PC-9 (cell line): ENCODE results near the gene HSPA1L. TPM values are rescaled to one million over a fixed set of nuclear protein-coding genes. Genes with fewer than 3 reads are reported as not detected.
A peak's percentile ranks its signal among the peaks of the same experiment; 100 is the strongest.

Source experiments
- BruUV-seq: library from RNA; stranded (reverse); fragments of 400-500 nt; replicated peaks from 2 replicates; lab custom pipeline; 2021; lab: Mats Ljungman, UMichigan
- CTCF ChIA-PET: fragments of 300-600 bp; sonication (Branson Sonifier 250); formaldehyde crosslinking; loops from one replicate; lab custom pipeline; 2022; ENCODE audit warnings: antibody characterized with exemption; lab: Charles Lee
- POLR2A ChIA-PET: fragments of 300-600 bp; sonication (Branson Sonifier 250); formaldehyde crosslinking; loops from one replicate; lab custom pipeline; 2022; ENCODE audit warnings: antibody characterized with exemption; ENCODE audit not compliant: unreplicated experiment; lab: Charles Lee
- DNase-seq, 2 experiments: peaks; one replicate each; pipeline versions ENCODE4 v3.0.0 to v3.0.0-alpha.2; 2015 to 2022; ENCODE audit warnings: mixed read lengths in 1 of 2
- H2AFZ ChIP-seq: fragments of 200-600 bp; sonication (generic); 2 replicates; pipeline ENCODE4 v1.8.1; 2017; ENCODE audit warnings: antibody characterized with exemption
- H3F3A ChIP-seq: fragments of 200-600 bp; sonication (generic); 2 replicates; pipeline ENCODE4 v1.8.1; 2017; ENCODE audit warnings: antibody characterized with exemption, mild to moderate bottlenecking, low read depth; ENCODE audit not compliant: insufficient read depth
- H3K27ac ChIP-seq: fragments of 200-600 bp; sonication (generic); 2 replicates; pipeline ENCODE4 v1.6.1; 2016; ENCODE audit warnings: mixed run types
- H3K27me3 ChIP-seq: fragments of 200-600 bp; sonication (generic); 2 replicates; pipeline ENCODE4 v1.6.1; 2016; ENCODE audit warnings: low read depth, mixed run types; ENCODE audit not compliant: insufficient read depth
- H3K36me3 ChIP-seq: fragments of 200-600 bp; sonication (generic); 2 replicates; pipeline ENCODE4 v1.6.1; 2016; ENCODE audit warnings: low read depth, mixed run types
- H3K4me1 ChIP-seq: fragments of 200-600 bp; sonication (generic); replicated peaks from 2 replicates; pipeline ENCODE4 v1.6.1; 2016; ENCODE audit warnings: mixed run types; ENCODE audit not compliant: insufficient read depth
- H3K4me2 ChIP-seq: fragments of 200-600 bp; sonication (generic); 2 replicates; pipeline ENCODE4 v1.6.1; 2017; ENCODE audit warnings: mixed run types
- H3K4me3 ChIP-seq: fragments of 200-600 bp; sonication (generic); 2 replicates; pipeline ENCODE4 v1.6.1; 2016; ENCODE audit warnings: mixed run types
- H3K79me2 ChIP-seq: fragments of 200-600 bp; sonication (generic); 2 replicates; pipeline ENCODE4 v1.6.1; 2017; ENCODE audit warnings: low read depth, mixed run types
- H3K9me2 ChIP-seq: fragments of 200-600 bp; sonication (generic); 2 replicates; pipeline ENCODE4 v1.8.1; 2017; ENCODE audit warnings: mild to moderate bottlenecking; ENCODE audit not compliant: insufficient read depth
- H3K9me3 ChIP-seq: fragments of 200-600 bp; sonication (generic); 2 replicates; pipeline ENCODE4 v1.8.1; 2016; ENCODE audit warnings: low read depth; ENCODE audit not compliant: insufficient read depth
- H4K20me1 ChIP-seq: fragments of 200-600 bp; sonication (generic); 2 replicates; pipeline ENCODE4 v1.8.1; 2017; ENCODE audit not compliant: insufficient read depth
- CTCF ChIP-seq: fragments of 200-600 bp; sonication (generic); conservative IDR thresholded peaks from 2 replicates; pipeline ENCODE4 v1.6.1; 2017; ENCODE audit warnings: mixed run types, antibody characterized with exemption, mild to moderate bottlenecking, moderate library complexity
- EZH2 ChIP-seq: fragments of 200-600 bp; sonication (generic); IDR thresholded peaks from 2 replicates; pipeline ENCODE4 v1.8.0; 2017; ENCODE audit warnings: antibody characterized with exemption, low read depth
- intact Hi-C: fragments of 100-400 bp; cut with micrococcal nuclease; formaldehyde crosslinking; loops from one replicate; pipeline ENCODE4 v1.10.0; 2022; ENCODE audit not compliant: unreplicated experiment
- total RNA-seq: library from RNA; stranded (reverse); gene quantifications from 2 replicates; pipeline ENCODE4 v1.2.3, GENCODE V29; 2021

Gene HSPA1L
- total RNA-seq, 1 experiment from 2014 or later: 2.3 TPM

- no peak overlapping the region for H3K4me3 ChIP-seq
- H3K9me2 ChIP-seq: no peaks in the 10 kb centered on the region
- no peak overlapping the region for H3K4me2 ChIP-seq
- TF ChIP-seq CTCF: no peak
- TF ChIP-seq EZH2: no peak
- peaks cover 28% of the 10 kb centered on the region; the same call in 1 of the 2 replicates for H3F3A ChIP-seq
- H3K36me3 ChIP-seq: peaks cover 12% of the 10 kb centered on the region; the same call in 1 of the 2 replicates
- H3K27me3 ChIP-seq: no peaks in the 10 kb centered on the region
- H2AFZ ChIP-seq: no peak overlapping the region
- no peaks in the 10 kb centered on the region for H3K9me3 ChIP-seq
- ChIA-PET CTCF (interaction anchor here (0.6 kb wide), 1 partner anchor 43 kb away, joined by 9 read pairs; no protein-coding TSS in a partner anchor), POLR2A (interaction anchor here (0.6 kb wide), 1 partner anchor 122 kb away, joined by 3 read pairs; no protein-coding TSS in a partner anchor)
- no TSS peak for BruUV-seq
- intact Hi-C loops: loop anchor here (10.0 kb wide), 1 partner anchor 177 kb away; the partner anchor contains the start of genes NELFE and SKIC2
- H3K79me2 ChIP-seq: no peaks in the 10 kb centered on the region
- DNase-seq: no peak
- no peaks in the 10 kb centered on the region for H4K20me1 ChIP-seq
- peaks cover 31% of the 10 kb centered on the region for H3K4me1 ChIP-seq
- peak overlapping the region; percentile 58 for H3K27ac ChIP-seq
Observed at GRCh38 chr6:31778193-31778592, 36.9 kb downstream of the HSPA1L start.

GRCh38 chr6:31777667-31778050, 37.4 kb downstream of the HSPA1L start:
- Histone ChIP-seq H3K79me2 (no peaks in the 10 kb centered on the region), H3K4me2 (no peak overlapping the region; the same call in 1 of the 2 replicates)
- intact Hi-C loops: loop anchor here (2.0 to 10.0 kb wide), 3 partner anchors 17 to 177 kb away; partner anchors contain the start of genes HSPA1A, HSPA1L, NELFE and SKIC2

More at GRCh38 chr6:31777667-31778050, 37.4 kb downstream of the HSPA1L start:
- TF ChIP-seq CTCF: no peak
- Histone ChIP-seq H3K4me1 (peaks cover 31% of the 10 kb centered on the region), H3K9me2 (no peaks in the 10 kb centered on the region), H4K20me1 (no peaks in the 10 kb centered on the region), H3K36me3 (peaks cover 8% of the 10 kb centered on the region; the same call in 1 of the 2 replicates), H2AFZ (no peak overlapping the region), H3K27ac (peak overlapping the region; percentile 58), H3K27me3 (no peaks in the 10 kb centered on the region), H3F3A (peaks cover 31% of the 10 kb centered on the region; the same call in 1 of the 2 replicates), H3K4me3 (no peak overlapping the region), H3K9me3 (no peaks in the 10 kb centered on the region)
- no peak for DNase-seq
- TSS peak; percentile 39 for BruUV-seq
- ChIA-PET POLR2A (interaction anchor here (0.5 to 0.9 kb wide), 3 partner anchors 13 to 123 kb away, joined by 3 read pairs; no protein-coding TSS in a partner anchor), CTCF (interaction anchor here (0.6 kb wide), 3 partner anchors 9 to 42 kb away, joined by 3 to 9 read pairs (median 4); no protein-coding TSS in a partner anchor)
